K562 (cell line): ENCODE measurements around the gene TEDC1. TPM values are rescaled to one million over a fixed set of nuclear protein-coding genes. Genes with fewer than 3 reads are reported as not detected.

Experiments
- ATAC-seq: fragments of 200-7000 bp; cut with Tn5 transposase; 3 replicates; pipeline ENCODE4 v1.9.1; 2020; ENCODE audit warnings: moderate library complexity
- BruUV-seq: library from RNA; stranded (reverse); fragments of 400-500 nt; replicated peaks from 2 replicates; lab custom pipeline; 2021; lab: Mats Ljungman, UMichigan
- CTCF ChIA-PET: fragments of 300-600 bp; formaldehyde crosslinking; extraction: SDS; loops from one replicate; lab custom pipeline; 2021; ENCODE audit warnings: low intra/inter-chr PET ratio; lab: Yijun Ruan, JAX
- POLR2A ChIA-PET: fragments of 300-600, 350-650 bp; sonication (Branson Sonifier 250); formaldehyde crosslinking; extraction: SDS; loops from one replicate; lab custom pipeline; 2021; ENCODE audit warnings: antibody characterized with exemption, inconsistent platforms; lab: Yijun Ruan, JAX
- DNase-seq, 4 experiments: peaks; one replicate each; pipeline versions ENCODE4 v3.0.0 to v3.0.0-alpha.2; 2011 to 2018; ENCODE audit warnings: low spot score in 3 of 4, mixed read lengths in 3 of 4; ENCODE audit errors: extremely low read depth in 1 of 4
- FAIRE-seq: peaks from 2 replicates; lab custom pipeline; 2011; peaks lifted over from hg19 to GRCh38; lab: Jason Lieb, UNC
- H2AFZ ChIP-seq: 2 replicates; pipeline ENCODE4 v1.6.0; 2011; ENCODE audit warnings: low read depth, low read length, control low read depth, inconsistent platforms
- H3K27ac ChIP-seq: fragments of 200-600 bp; 3 replicates; pipeline ENCODE4 v1.8.0; 2011; ENCODE audit warnings: low read depth, mild to moderate bottlenecking, control low read depth, inconsistent platforms, low read length, moderate library complexity, mixed read lengths; ENCODE audit errors: extremely low read depth
- H3K27me3 ChIP-seq, 2 experiments: fragments of 300-600 bp in 1 of 2; 2 replicates in 1 of 2; 3 replicates in 1 of 2; pipeline versions ENCODE4 v1.6.0 to v1.8.0; 2011; ENCODE audit warnings: inconsistent platforms in 2 of 2, low read length in 2 of 2, mild to moderate bottlenecking in 1 of 2, mixed read lengths in 1 of 2, moderate library complexity in 1 of 2; ENCODE audit not compliant: control insufficient read depth in 2 of 2, insufficient read depth in 2 of 2
- H3K36me3 ChIP-seq: fragments of 300-600 bp; 3 replicates; pipeline ENCODE4 v1.8.0; 2011; ENCODE audit warnings: mild to moderate bottlenecking, low read length, inconsistent platforms; ENCODE audit not compliant: control insufficient read depth, insufficient read depth
- H3K4me1 ChIP-seq, 2 experiments: fragments of 200-600 bp in 1 of 2; replicated peaks in 1 of 2; 2 replicates in 1 of 2; 3 replicates in 1 of 2; pipeline versions ENCODE4 v1.5.1 to v1.8.0; 2011; ENCODE audit warnings: inconsistent platforms in 2 of 2, low read length in 2 of 2, mild to moderate bottlenecking in 1 of 2, mixed read lengths in 1 of 2, moderate library complexity in 1 of 2; ENCODE audit not compliant: control insufficient read depth in 2 of 2, insufficient read depth in 2 of 2
- H3K4me2 ChIP-seq: 2 replicates; pipeline ENCODE4 v1.6.1; 2011; ENCODE audit warnings: low read length, control low read depth, inconsistent platforms, mixed read lengths; ENCODE audit not compliant: insufficient read depth
- H3K4me3 ChIP-seq: fragments of 200-600 bp; sonication (generic), shearing (Covaris generic); 2 replicates; pipeline ENCODE4 v1.5.1; 2016; ENCODE audit warnings: control low read depth, inconsistent platforms
- H3K79me2 ChIP-seq: fragments of 200-600 bp; 3 replicates; pipeline ENCODE4 v1.8.0; 2011; ENCODE audit warnings: low read length, inconsistent platforms; ENCODE audit not compliant: control insufficient read depth, insufficient read depth
- H3K9ac ChIP-seq, 2 experiments: 2 replicates each; pipeline versions ENCODE4 v1.6.0 to v1.6.1; 2011; ENCODE audit warnings: low read depth in 2 of 2, low read length in 2 of 2, control low read depth in 1 of 2, inconsistent platforms in 1 of 2, mild to moderate bottlenecking in 1 of 2, mixed read lengths in 1 of 2; ENCODE audit not compliant: insufficient read depth in 1 of 2
- H3K9me1 ChIP-seq: one replicate; pipeline ENCODE4 v1.6.0; 2011; ENCODE audit warnings: inconsistent platforms, mild to moderate bottlenecking, low read length, moderate library complexity; ENCODE audit not compliant: control insufficient read depth, insufficient read depth
- H3K9me3 ChIP-seq: replicated peaks from 2 replicates; pipeline ENCODE4 v1.5.1; 2011; ENCODE audit warnings: low read depth, low read length, inconsistent platforms; ENCODE audit not compliant: control insufficient read depth, insufficient read depth
- H4K20me1 ChIP-seq: replicated peaks from 2 replicates; pipeline ENCODE4 v1.6.1; 2011; ENCODE audit warnings: low read length, inconsistent platforms, mixed read lengths; ENCODE audit not compliant: control insufficient read depth, insufficient read depth
- BMI1 ChIP-seq: fragments of 150-350 bp; IDR thresholded peaks from 2 replicates; pipeline ENCODE4 v1.6.1; 2014; ENCODE audit warnings: low read length
- EWSR1 ChIP-seq: fragments of 450-650 bp; IDR thresholded peaks from 2 replicates; pipeline ENCODE4 v1.6.1; 2018; ENCODE audit warnings: borderline replicate concordance, mild to moderate bottlenecking, low read depth, moderate library complexity; ENCODE audit not compliant: partially characterized antibody
- FIP1L1 ChIP-seq: fragments of 200-400 bp; formaldehyde crosslinking; IDR thresholded peaks from 2 replicates; pipeline ENCODE4 v1.6.1; 2018; ENCODE audit warnings: mild to moderate bottlenecking, low read depth, low read length; ENCODE audit not compliant: poor library complexity, severe bottlenecking
- MED1 ChIP-seq: sonication (generic); formaldehyde crosslinking; IDR thresholded peaks from 2 replicates; pipeline ENCODE4 v1.8.1; 2023; ENCODE audit warnings: missing genetic modification reagents, borderline replicate concordance
- STAT5A ChIP-seq: IDR thresholded peaks from 2 replicates; pipeline ENCODE4 v1.6.1; 2012; ENCODE audit warnings: low read length, inconsistent platforms, borderline replicate concordance
- TCF7 ChIP-seq: sonication (generic); IDR thresholded peaks from 2 replicates; pipeline ENCODE4 v1.6.1; 2016; ENCODE audit warnings: antibody characterized with exemption, borderline replicate concordance
- ZBTB8A ChIP-seq: fragments of 450-650 bp; IDR thresholded peaks from 2 replicates; pipeline ENCODE4 v1.6.1; 2018; ENCODE audit warnings: mild to moderate bottlenecking, moderate library complexity; ENCODE audit not compliant: partially characterized antibody
- ZNF445 ChIP-seq: fragments of 250-450 bp; sonication (Bioruptor Pico); IDR thresholded peaks from 2 replicates; pipeline ENCODE4 v1.4.0; 2020; ENCODE audit warnings: low read depth, mild to moderate bottlenecking, moderate library complexity
- ZNF778 ChIP-seq: fragments of 450-650 bp; formaldehyde crosslinking; IDR thresholded peaks from 2 replicates; pipeline ENCODE4 v1.4.0; 2020; ENCODE audit warnings: mild to moderate bottlenecking, moderate library complexity
- WGBS: fragments of 100-300 bp; shearing (Covaris generic); methylation state at CpG from one replicate; pipeline ENCODE4 v1.1.6; 2016; ENCODE audit warnings: low coverage, mixed read lengths; ENCODE audit not compliant: insufficient coverage; ENCODE audit errors: missing lambda C conversion rate; 5-methylcytosine and 5-hydroxymethylcytosine counted together
- in situ Hi-C: fragments of 300-500 bp; cut with MboI; formaldehyde crosslinking; loops from 4 replicates; pipeline ENCODE4 v1.15.0; 2018; ENCODE audit warnings: inconsistent platforms, mixed read lengths
- intact Hi-C: fragments of 100-400 bp; cut with micrococcal nuclease; formaldehyde crosslinking; loops from 2 replicates; pipeline ENCODE4 v1.14.2; 2022
- polyA plus RNA-seq, 8 experiments: library from polyadenylated mRNA; depleted of rRNA in 4 of 8; stranded (reverse) in 5 of 8; unstranded in 3 of 8; fragments of >200 nt; fragmentation: Nextera tagmentation in 2 of 8; fragmentation: Illumina TruSeq in 1 of 8; extraction: Ambion mirVana in 2 of 8; extraction: Trizol in 1 of 8; gene quantifications; 2 replicates each; pipeline versions ENCODE4 v1.2.1 to v1.2.3, GENCODE V29; 2011 to 2014; ENCODE audit warnings: inconsistent platforms in 1 of 8, missing spikeins in 1 of 8
- total RNA-seq, 7 experiments: library from RNA; depleted of rRNA in 6 of 7; stranded (reverse); fragments of >200 nt in 6 of 7; fragmentation: Illumina TruSeq in 2 of 7; extraction: Trizol in 2 of 7; gene quantifications; 2 replicates each; pipeline versions ENCODE4 v1.2.1 to v1.2.3, GENCODE V29; 2011 to 2021; ENCODE audit warnings: low replicate concordance in 1 of 7
- TF ChIP-seq, protein P1 (sequence below): fragments of 250-450 bp; sonication (Bioruptor Pico); IDR thresholded peaks from 2 replicates; pipeline ENCODE4 v1.4.0; 2020
- TF ChIP-seq, protein P2 (sequence below), 2 experiments: fragments of 450-650 bp in 1 of 2; sonication (generic) in 1 of 2; formaldehyde crosslinking in 1 of 2; IDR thresholded peaks in 1 of 2; conservative IDR thresholded peaks in 1 of 2; 2 replicates each; pipeline versions ENCODE4 v1.6.1 to v1.8.1; 2016 to 2023; ENCODE audit warnings: mild to moderate bottlenecking in 2 of 2, moderate library complexity in 2 of 2, inconsistent platforms in 1 of 2, missing genetic modification reagents in 1 of 2
- TF ChIP-seq, protein P3 (sequence below): sonication (generic); formaldehyde crosslinking; IDR thresholded peaks from 2 replicates; pipeline ENCODE4 v1.8.0; 2022; ENCODE audit warnings: mild to moderate bottlenecking, missing genetic modification reagents
- TF ChIP-seq, protein P4 (sequence below): fragments of 450-650 bp; IDR thresholded peaks from 2 replicates; pipeline ENCODE4 v1.6.1; 2018; ENCODE audit warnings: mild to moderate bottlenecking, low read depth; ENCODE audit not compliant: partially characterized antibody
- TF ChIP-seq, protein P5 (sequence below): sonication (generic); formaldehyde crosslinking; IDR thresholded peaks from 2 replicates; pipeline ENCODE4 v1.8.0; 2022; ENCODE audit warnings: missing genetic modification reagents, mild to moderate bottlenecking, borderline replicate concordance

TEDC1 gene
- total and polyA plus RNA-seq, 9 of the 15 experiments (the other 6 are each of a cell fraction or from before 2014, with no cell fraction given) = 0.21 to 28.3 (median 5.9) TPM

DNA sequence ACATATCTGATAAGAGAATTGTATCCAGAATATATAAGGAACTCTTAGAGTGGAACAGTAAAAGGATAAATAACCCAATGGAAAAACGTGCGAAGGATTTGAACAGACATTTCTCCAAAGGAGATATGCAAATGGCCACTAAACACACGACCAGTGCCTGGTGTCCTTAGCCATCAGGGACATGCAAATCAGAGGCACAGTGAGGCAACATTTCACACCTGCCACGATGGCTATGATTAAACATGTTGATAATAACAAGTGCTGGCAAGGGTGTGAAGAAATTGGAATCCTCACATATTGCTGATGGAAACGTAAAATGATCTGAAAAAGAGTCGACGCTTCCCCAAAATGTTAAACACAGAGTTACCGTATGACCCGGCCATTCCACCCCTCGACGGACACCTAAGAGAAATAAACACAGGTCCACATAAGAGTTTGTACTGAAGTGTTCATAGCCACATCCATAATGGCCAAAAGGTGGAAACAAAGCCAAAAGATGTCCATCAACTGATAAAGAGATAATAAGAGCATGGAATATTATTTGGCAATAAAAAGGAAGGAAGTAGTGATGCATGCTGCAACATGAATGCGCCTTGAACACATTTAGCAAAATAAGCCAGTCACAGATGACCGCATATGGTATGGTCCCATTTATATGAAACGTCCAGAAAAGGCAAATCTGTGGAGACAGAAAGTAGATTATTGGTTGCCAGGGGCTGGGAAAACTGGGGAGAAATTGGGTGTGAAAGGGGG lies 29.1 kb downstream of the TEDC1 start:
- no peak overlapping the region for H3K27ac ChIP-seq
- H3K79me2 ChIP-seq = no peaks in the 10 kb centered on the region
- H3K4me3 ChIP-seq = no peak overlapping the region
- intact Hi-C loops (loop anchor here (10.0 kb wide), 1 partner anchor 45 kb away; the partner anchor contains the start of gene CRIP2), in situ Hi-C loops (no loop called here)
- H4K20me1 ChIP-seq = no peaks in the 10 kb centered on the region
- H3K4me2 ChIP-seq = no peak overlapping the region
- no peaks in the 10 kb centered on the region for H3K9me3 ChIP-seq
- H3K36me3 ChIP-seq = no peaks in the 10 kb centered on the region
- no peak overlapping the region for H3K9ac ChIP-seq
- DNase-seq (no peak), FAIRE-seq (no peak), ATAC-seq (no peak)
- CTCF ChIA-PET = no interaction called here
- no peaks in the 10 kb centered on the region; a peak in 3 of 5 replicates for H3K27me3 ChIP-seq
- H3K4me1 ChIP-seq = no peaks in the 10 kb centered on the region
- 3% methylated on average over 14 of the region's 14 CpGs for WGBS
- no peak for TF ChIP-seq ZNF778 (CRISPR knock-in tag)
- TF ChIP-seq STAT5A = no peak
- TF ChIP-seq, protein P1, sequence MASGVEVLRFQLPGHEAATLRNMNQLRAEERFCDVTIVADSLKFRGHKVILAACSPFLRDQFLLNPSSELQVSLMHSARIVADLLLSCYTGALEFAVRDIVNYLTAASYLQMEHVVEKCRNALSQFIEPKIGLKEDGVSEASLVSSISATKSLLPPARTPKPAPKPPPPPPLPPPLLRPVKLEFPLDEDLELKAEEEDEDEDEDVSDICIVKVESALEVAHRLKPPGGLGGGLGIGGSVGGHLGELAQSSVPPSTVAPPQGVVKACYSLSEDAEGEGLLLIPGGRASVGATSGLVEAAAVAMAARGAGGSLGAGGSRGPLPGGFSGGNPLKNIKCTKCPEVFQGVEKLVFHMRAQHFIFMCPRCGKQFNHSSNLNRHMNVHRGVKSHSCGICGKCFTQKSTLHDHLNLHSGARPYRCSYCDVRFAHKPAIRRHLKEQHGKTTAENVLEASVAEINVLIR (CRISPR knock-in tag) = no peak
- TF ChIP-seq MED1 = no peak
- TF ChIP-seq, protein P2, sequence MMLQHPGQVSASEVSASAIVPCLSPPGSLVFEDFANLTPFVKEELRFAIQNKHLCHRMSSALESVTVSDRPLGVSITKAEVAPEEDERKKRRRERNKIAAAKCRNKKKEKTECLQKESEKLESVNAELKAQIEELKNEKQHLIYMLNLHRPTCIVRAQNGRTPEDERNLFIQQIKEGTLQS (IDR thresholded peaks at IDR 0.05) = no peak
- TF ChIP-seq, protein P2 (CRISPR knock-in tag; conservative IDR thresholded peaks at IDR 0.05) = no peak
- TF ChIP-seq EWSR1 = no peak
- no peak for TF ChIP-seq BMI1
- no peak for TF ChIP-seq ZBTB8A
- no peak for TF ChIP-seq ZNF445 (CRISPR knock-in tag)
- TF ChIP-seq, protein P3, sequence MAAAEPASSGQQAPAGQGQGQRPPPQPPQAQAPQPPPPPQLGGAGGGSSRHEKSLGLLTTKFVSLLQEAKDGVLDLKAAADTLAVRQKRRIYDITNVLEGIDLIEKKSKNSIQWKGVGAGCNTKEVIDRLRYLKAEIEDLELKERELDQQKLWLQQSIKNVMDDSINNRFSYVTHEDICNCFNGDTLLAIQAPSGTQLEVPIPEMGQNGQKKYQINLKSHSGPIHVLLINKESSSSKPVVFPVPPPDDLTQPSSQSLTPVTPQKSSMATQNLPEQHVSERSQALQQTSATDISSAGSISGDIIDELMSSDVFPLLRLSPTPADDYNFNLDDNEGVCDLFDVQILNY (CRISPR knock-in tag) = no peak
- TF ChIP-seq, protein P4, sequence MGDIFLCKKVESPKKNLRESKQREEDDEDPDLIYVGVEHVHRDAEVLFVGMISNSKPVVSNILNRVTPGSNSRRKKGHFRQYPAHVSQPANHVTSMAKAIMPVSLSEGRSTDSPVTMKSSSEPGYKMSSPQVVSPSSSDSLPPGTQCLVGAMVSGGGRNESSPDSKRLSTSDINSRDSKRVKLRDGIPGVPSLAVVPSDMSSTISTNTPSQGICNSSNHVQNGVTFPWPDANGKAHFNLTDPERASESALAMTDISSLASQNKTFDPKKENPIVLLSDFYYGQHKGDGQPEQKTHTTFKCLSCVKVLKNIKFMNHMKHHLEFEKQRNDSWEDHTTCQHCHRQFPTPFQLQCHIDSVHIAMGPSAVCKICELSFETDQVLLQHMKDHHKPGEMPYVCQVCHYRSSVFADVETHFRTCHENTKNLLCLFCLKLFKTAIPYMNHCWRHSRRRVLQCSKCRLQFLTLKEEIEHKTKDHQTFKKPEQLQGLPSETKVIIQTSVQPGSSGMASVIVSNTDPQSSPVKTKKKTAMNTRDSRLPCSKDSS = no peak
- TF ChIP-seq, protein P5, sequence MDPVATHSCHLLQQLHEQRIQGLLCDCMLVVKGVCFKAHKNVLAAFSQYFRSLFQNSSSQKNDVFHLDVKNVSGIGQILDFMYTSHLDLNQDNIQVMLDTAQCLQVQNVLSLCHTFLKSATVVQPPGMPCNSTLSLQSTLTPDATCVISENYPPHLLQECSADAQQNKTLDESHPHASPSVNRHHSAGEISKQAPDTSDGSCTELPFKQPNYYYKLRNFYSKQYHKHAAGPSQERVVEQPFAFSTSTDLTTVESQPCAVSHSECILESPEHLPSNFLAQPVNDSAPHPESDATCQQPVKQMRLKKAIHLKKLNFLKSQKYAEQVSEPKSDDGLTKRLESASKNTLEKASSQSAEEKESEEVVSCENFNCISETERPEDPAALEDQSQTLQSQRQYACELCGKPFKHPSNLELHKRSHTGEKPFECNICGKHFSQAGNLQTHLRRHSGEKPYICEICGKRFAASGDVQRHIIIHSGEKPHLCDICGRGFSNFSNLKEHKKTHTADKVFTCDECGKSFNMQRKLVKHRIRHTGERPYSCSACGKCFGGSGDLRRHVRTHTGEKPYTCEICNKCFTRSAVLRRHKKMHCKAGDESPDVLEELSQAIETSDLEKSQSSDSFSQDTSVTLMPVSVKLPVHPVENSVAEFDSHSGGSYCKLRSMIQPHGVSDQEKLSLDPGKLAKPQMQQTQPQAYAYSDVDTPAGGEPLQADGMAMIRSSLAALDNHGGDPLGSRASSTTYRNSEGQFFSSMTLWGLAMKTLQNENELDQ (CRISPR knock-in tag) = no peak
- no peak for TF ChIP-seq FIP1L1
- no peak for TF ChIP-seq TCF7
- BruUV-seq = no TSS peak
- H2AFZ ChIP-seq = no peak overlapping the region
- no peaks in the 10 kb centered on the region for H3K9me1 ChIP-seq
- POLR2A ChIA-PET = no interaction called here
